GM12878 (cell line): Measurements from ENCODE around the gene MC3R. TPM values are rescaled to one million over a fixed set of nuclear protein-coding genes. Genes with fewer than 3 reads are reported as not detected.

Experiments
- ATAC-seq: fragments of 200-7000 bp; cut with Tn5 transposase; 3 replicates; pipeline ENCODE4 v1.9.1; 2020; ENCODE audit warnings: mild to moderate bottlenecking, moderate library complexity
- BruUV-seq: library from RNA; stranded (reverse); fragments of 400-500 nt; replicated peaks from 2 replicates; lab custom pipeline; 2021; lab: Mats Ljungman, UMichigan
- CTCF ChIA-PET: fragments of 300-600 bp; sonication (Branson Sonifier 250); formaldehyde crosslinking; extraction: SDS; loops from one replicate; lab custom pipeline; 2021; ENCODE audit warnings: inconsistent platforms; lab: Yijun Ruan, JAX
- POLR2A ChIA-PET: fragments of 350-600 bp; formaldehyde crosslinking; extraction: SDS; loops from one replicate; lab custom pipeline; 2021; ENCODE audit warnings: inconsistent platforms; lab: Charles Lee
- RAD21 ChIA-PET: fragments of 300-600 bp; sonication (Branson Sonifier 250); formaldehyde crosslinking; loops from one replicate; lab custom pipeline; 2023; ENCODE audit warnings: antibody characterized with exemption; ENCODE audit not compliant: unreplicated experiment; lab: Charles Lee
- SMC1A ChIA-PET: fragments of 300-600 bp; sonication (Branson Sonifier 250); formaldehyde crosslinking; loops from one replicate; lab custom pipeline; 2023; ENCODE audit not compliant: unreplicated experiment, uncharacterized antibody; lab: Charles Lee
- DNase-seq: peaks from one replicate; pipeline ENCODE4 v3.0.0-alpha.2; 2011; ENCODE audit warnings: low read depth, low spot score
- FAIRE-seq: peaks from 3 replicates; lab custom pipeline; 2011; peaks lifted over from hg19 to GRCh38; lab: Jason Lieb, UNC
- H2AFZ ChIP-seq: 2 replicates; pipeline ENCODE4 v1.6.0; 2011; ENCODE audit warnings: low read depth, low read length, control low read depth; ENCODE audit not compliant: control insufficient read depth
- H3K27ac ChIP-seq: 2 replicates; pipeline ENCODE4 v1.5.1; 2011; ENCODE audit warnings: control low read depth; ENCODE audit not compliant: control insufficient read depth, insufficient read depth
- H3K27me3 ChIP-seq, 2 experiments: replicated peaks in 1 of 2; 2 replicates each; pipeline versions ENCODE4 v1.6.0 to v1.6.1; 2011; ENCODE audit warnings: low read length in 1 of 2; ENCODE audit not compliant: control insufficient read depth in 2 of 2, insufficient read depth in 2 of 2
- H3K36me3 ChIP-seq, 2 experiments: 2 replicates each; pipeline ENCODE4 v1.5.1; 2011; ENCODE audit warnings: low read length in 1 of 2; ENCODE audit not compliant: control insufficient read depth in 2 of 2, insufficient read depth in 2 of 2
- H3K4me1 ChIP-seq: 2 replicates; pipeline ENCODE4 v1.6.1; 2011; ENCODE audit warnings: mild to moderate bottlenecking, low read length, moderate library complexity, mixed read lengths; ENCODE audit not compliant: control insufficient read depth, insufficient read depth
- H3K4me2 ChIP-seq: 2 replicates; pipeline ENCODE4 v1.6.0; 2011; ENCODE audit warnings: control low read depth; ENCODE audit not compliant: control insufficient read depth, insufficient read depth
- H3K4me3 ChIP-seq: fragments of 200-600 bp; sonication (generic); 2 replicates; pipeline ENCODE4 v1.5.1; 2016
- H3K79me2 ChIP-seq: 2 replicates; pipeline ENCODE4 v1.6.0; 2011; ENCODE audit warnings: low read length; ENCODE audit not compliant: control insufficient read depth, insufficient read depth
- H3K9ac ChIP-seq: 2 replicates; pipeline ENCODE4 v1.8.0; 2011; ENCODE audit warnings: low read length, control low read depth, mixed read lengths; ENCODE audit not compliant: control insufficient read depth, insufficient read depth
- H3K9me3 ChIP-seq: replicated peaks from 3 replicates; pipeline ENCODE4 v1.5.1; 2011; ENCODE audit warnings: mild to moderate bottlenecking, low read length; ENCODE audit not compliant: control insufficient read depth, insufficient read depth
- H4K20me1 ChIP-seq: 2 replicates; pipeline ENCODE4 v1.6.0; 2011; ENCODE audit not compliant: control insufficient read depth, insufficient read depth
- ATF2 ChIP-seq: IDR thresholded peaks from 2 replicates; pipeline ENCODE4 v1.6.1; 2012; ENCODE audit warnings: low read length, inconsistent platforms
- E2F4 ChIP-seq: IDR thresholded peaks from 2 replicates; pipeline ENCODE4 v1.6.1; 2012; ENCODE audit warnings: low read depth, low read length, improper control_type of control experiment
- ETV6 ChIP-seq, 2 experiments: fragments of 450-650 bp in 1 of 2; IDR thresholded peaks in 1 of 2; conservative IDR thresholded peaks in 1 of 2; 2 replicates each; pipeline ENCODE4 v1.6.1; 2014; ENCODE audit warnings: antibody characterized with exemption in 1 of 2, borderline replicate concordance in 1 of 2, low read depth in 1 of 2, mild to moderate bottlenecking in 1 of 2, moderate library complexity in 1 of 2
- NFYA ChIP-seq: IDR thresholded peaks from 2 replicates; pipeline ENCODE4 v1.6.1; 2011; ENCODE audit warnings: low read depth, mild to moderate bottlenecking, low read length, improper control_type of control experiment, borderline replicate concordance
- YBX1 ChIP-seq: fragments of 450-650 bp; IDR thresholded peaks from 2 replicates; pipeline ENCODE4 v1.6.1; 2016; ENCODE audit warnings: antibody characterized with exemption
- ZBTB4 ChIP-seq: fragments of 450-650 bp; formaldehyde crosslinking; IDR thresholded peaks from 2 replicates; pipeline ENCODE4 v1.4.0; 2022; ENCODE audit warnings: mild to moderate bottlenecking, moderate library complexity
- WGBS: methylation state at CpG from one replicate; pipeline ENCODE4 v1.1.6; 2016; ENCODE audit warnings: low lambda C conversion rate; ENCODE audit not compliant: insufficient replicate concordance, insufficient coverage; ENCODE audit errors: missing lambda C conversion rate; 5-methylcytosine and 5-hydroxymethylcytosine counted together
- in situ Hi-C: fragments of 300-500 bp; cut with MboI; formaldehyde crosslinking; loops from 9 replicates; pipeline ENCODE4 v1.14.3; 2018; ENCODE audit warnings: mixed read lengths
- intact Hi-C: fragments of 100-400 bp; cut with micrococcal nuclease; formaldehyde crosslinking; loops from one replicate; pipeline ENCODE4 v1.14.2; 2022; ENCODE audit not compliant: unreplicated experiment
- polyA plus RNA-seq, 11 experiments: library from polyadenylated mRNA; depleted of rRNA in 4 of 11; unstranded in 6 of 11; stranded (reverse) in 5 of 11; fragments of >200 nt; fragmentation: Nextera tagmentation in 4 of 11; fragmentation: Illumina TruSeq in 1 of 11; extraction: Ambion mirVana in 4 of 11; extraction: Trizol in 1 of 11; gene quantifications; 1 replicate in 1 of 11; 2 replicates in 10 of 11; pipeline versions ENCODE4 v1.2.1 to v1.2.3, GENCODE V29; 2011 to 2016; ENCODE audit warnings: inconsistent platforms in 2 of 11, missing spikeins in 2 of 11, low read depth in 1 of 11
- total RNA-seq, 4 experiments: library from RNA; depleted of rRNA in 3 of 4; stranded (reverse); fragments of >200 nt in 3 of 4; fragmentation: Illumina TruSeq in 1 of 4; extraction: Trizol in 1 of 4; gene quantifications; 2 replicates each; pipeline versions ENCODE4 v1.2.1 to v1.2.3, GENCODE V29; 2013 to 2021

MC3R gene
- total and polyA plus RNA-seq, 10 of the 15 experiments (the other 5 are each of a cell fraction or from before 2014, with no cell fraction given): not detected

GRCh38 chr20:56285496-56285895, 37.0 kb downstream of the MC3R start:
- SMC1A ChIA-PET: no interaction called here
- intact Hi-C loops: no loop called here

More at GRCh38 chr20:56285496-56285895, 37.0 kb downstream of the MC3R start:
- no TSS peak for BruUV-seq
- POLR2A ChIA-PET: no interaction called here
- Histone ChIP-seq H3K4me1 (no peaks in the 10 kb centered on the region), H3K36me3 (no peaks in the 10 kb centered on the region), H3K27ac (no peak overlapping the region), H3K4me3 (no peak overlapping the region), H2AFZ (no peak overlapping the region), H3K27me3 (no peaks in the 10 kb centered on the region), H3K4me2 (no peak overlapping the region), H3K9me3 (no peaks in the 10 kb centered on the region)
- CTCF ChIA-PET: interaction anchor here (1.3 kb wide), 1 partner anchor 17 kb away, joined by 3 read pairs; no protein-coding TSS in a partner anchor
- DNase-seq (no peak), FAIRE-seq (no peak)
- RAD21 ChIA-PET: no interaction called here
- no peak for TF ChIP-seq ATF2
- no peak for TF ChIP-seq YBX1
- no peak for TF ChIP-seq E2F4
- TF ChIP-seq ETV6 (conservative IDR thresholded peaks at IDR 0.05 in 1 of 2, IDR thresholded peaks at IDR 0.05 in 1 of 2; ENCODE audit: borderline replicate concordance in 1 of 2, low read depth in 1 of 2): no peak
- no peak for TF ChIP-seq ZBTB4
- TF ChIP-seq NFYA: no peak
- TF ChIP-seq, all 136 proteins: peak for 0
- Histone ChIP-seq H4K20me1 (no peaks in the 10 kb centered on the region), H3K79me2 (no peaks in the 10 kb centered on the region), H3K9ac (no peak overlapping the region)
- no peak for ATAC-seq
- in situ Hi-C loops: no loop called here
- WGBS: 75% methylated on average over 3 of the region's 3 CpGs
